ENCODE results near the gene NINJ2. TPM values are rescaled to one million over a fixed set of nuclear protein-coding genes. Genes with fewer than 3 reads are reported as not detected.

The NINJ2 gene
- total RNA-seq, 4 donors from 2014 or later = 7.6 to 20.9 (median 12.6) TPM

- no peaks in the 10 kb centered on the region for H3K27me3 ChIP-seq
- no peak overlapping the region for H3K27ac ChIP-seq
- no peaks in the 10 kb centered on the region for H3K9me3 ChIP-seq
- no peak for DNase-seq (ENCODE audit: low spot score in 2 of 2)
- TF ChIP-seq POLR2AphosphoS5 (IDR thresholded peaks at IDR 0.05) = no peak
- TF ChIP-seq, protein P1, sequence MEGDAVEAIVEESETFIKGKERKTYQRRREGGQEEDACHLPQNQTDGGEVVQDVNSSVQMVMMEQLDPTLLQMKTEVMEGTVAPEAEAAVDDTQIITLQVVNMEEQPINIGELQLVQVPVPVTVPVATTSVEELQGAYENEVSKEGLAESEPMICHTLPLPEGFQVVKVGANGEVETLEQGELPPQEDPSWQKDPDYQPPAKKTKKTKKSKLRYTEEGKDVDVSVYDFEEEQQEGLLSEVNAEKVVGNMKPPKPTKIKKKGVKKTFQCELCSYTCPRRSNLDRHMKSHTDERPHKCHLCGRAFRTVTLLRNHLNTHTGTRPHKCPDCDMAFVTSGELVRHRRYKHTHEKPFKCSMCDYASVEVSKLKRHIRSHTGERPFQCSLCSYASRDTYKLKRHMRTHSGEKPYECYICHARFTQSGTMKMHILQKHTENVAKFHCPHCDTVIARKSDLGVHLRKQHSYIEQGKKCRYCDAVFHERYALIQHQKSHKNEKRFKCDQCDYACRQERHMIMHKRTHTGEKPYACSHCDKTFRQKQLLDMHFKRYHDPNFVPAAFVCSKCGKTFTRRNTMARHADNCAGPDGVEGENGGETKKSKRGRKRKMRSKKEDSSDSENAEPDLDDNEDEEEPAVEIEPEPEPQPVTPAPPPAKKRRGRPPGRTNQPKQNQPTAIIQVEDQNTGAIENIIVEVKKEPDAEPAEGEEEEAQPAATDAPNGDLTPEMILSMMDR (IDR thresholded peaks at IDR 0.05) = no peak
- no peak for TF ChIP-seq EP300 (IDR thresholded peaks at IDR 0.05)
- no peak for TF ChIP-seq POLR2A (IDR thresholded peaks at IDR 0.05)
- H3K4me1 ChIP-seq = peaks cover 9% of the 10 kb centered on the region
- WGBS = 76% methylated on average over 1 of the region's 1 CpG
- H3K4me3 ChIP-seq = no peak overlapping the region
- no peaks in the 10 kb centered on the region for H3K36me3 ChIP-seq
These were observed 4.8 kb upstream of the NINJ2 start for GRCh38 chr12:668090-668481.

DNA sequence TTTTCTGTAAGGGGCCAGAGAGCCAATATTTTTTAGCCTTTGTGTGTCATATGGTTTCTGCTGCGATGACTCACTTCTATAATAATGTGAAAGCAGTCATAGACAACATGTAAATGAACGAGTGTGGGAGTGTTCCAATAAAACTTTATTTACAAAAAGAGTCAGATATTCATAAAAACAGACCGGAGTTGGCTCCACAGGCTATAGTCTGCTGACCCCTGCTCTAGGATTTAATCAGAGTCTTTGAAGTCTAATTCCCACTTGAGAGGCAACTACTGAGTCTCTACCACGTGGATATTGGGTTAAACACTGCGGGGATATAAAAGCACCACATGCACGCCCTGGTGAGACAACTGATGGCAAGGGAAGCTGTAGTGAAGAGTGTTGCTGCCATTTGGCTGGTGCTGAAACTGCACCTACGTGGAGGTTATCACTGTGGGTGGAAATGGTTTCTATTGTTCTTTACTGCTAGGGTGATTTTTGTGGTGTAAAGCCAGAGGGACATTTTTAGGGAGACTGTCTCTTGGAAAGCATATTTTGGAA lies 3.6 kb upstream of the NINJ2 start:
- Histone ChIP-seq H3K27ac (no peak overlapping the region), H3K27me3 (no peaks in the 10 kb centered on the region), H3K4me1 (peaks cover 21% of the 10 kb centered on the region), H3K4me3 (no peak overlapping the region), H3K36me3 (no peaks in the 10 kb centered on the region), H3K9me3 (no peaks in the 10 kb centered on the region)
- TF ChIP-seq POLR2A (IDR thresholded peaks at IDR 0.05) = no peak
- TF ChIP-seq, protein P1 (IDR thresholded peaks at IDR 0.05) = no peak
- no peak for TF ChIP-seq POLR2AphosphoS5 (IDR thresholded peaks at IDR 0.05)
- TF ChIP-seq EP300 (IDR thresholded peaks at IDR 0.05) = no peak
- no peak for DNase-seq (ENCODE audit: low spot score in 2 of 2)
- WGBS = 69% methylated on average over 7 of the region's 7 CpGs

GRCh38 chr12:666066-666465 lies 2.8 kb upstream of the NINJ2 start:
- no peak for TF ChIP-seq EP300 (IDR thresholded peaks at IDR 0.05)
- TF ChIP-seq, protein P1 (IDR thresholded peaks at IDR 0.05) = no peak
- TF ChIP-seq POLR2A (IDR thresholded peaks at IDR 0.05) = no peak
- TF ChIP-seq POLR2AphosphoS5 (IDR thresholded peaks at IDR 0.05) = no peak
- H3K4me3 ChIP-seq = no peak overlapping the region
- 59% methylated on average over 2 of the region's 2 CpGs for WGBS

GRCh38 chr12:664779-665092 lies 1.5 kb upstream of the NINJ2 start:
- H3K9me3 ChIP-seq = no peaks in the 10 kb centered on the region
- peaks cover 22% of the 10 kb centered on the region for H3K4me1 ChIP-seq
- 97% methylated on average over 5 of the region's 5 CpGs for WGBS
- no peaks in the 10 kb centered on the region for H3K27me3 ChIP-seq
- TF ChIP-seq POLR2AphosphoS5 (IDR thresholded peaks at IDR 0.05) (no peak), EP300 (IDR thresholded peaks at IDR 0.05) (no peak), POLR2A (IDR thresholded peaks at IDR 0.05) (no peak)
- TF ChIP-seq, protein P1 (IDR thresholded peaks at IDR 0.05) = no peak
- no peak overlapping the region for H3K4me3 ChIP-seq
- H3K36me3 ChIP-seq = no peaks in the 10 kb centered on the region
- no peak for DNase-seq (ENCODE audit: low spot score in 2 of 2)
- H3K27ac ChIP-seq = no peak overlapping the region

More at GRCh38 chr12:666066-666465, 2.8 kb upstream of the NINJ2 start:
- Histone ChIP-seq H3K36me3 (no peaks in the 10 kb centered on the region), H3K27me3 (no peaks in the 10 kb centered on the region), H3K9me3 (no peaks in the 10 kb centered on the region), H3K27ac (no peak overlapping the region), H3K4me1 (peaks cover 22% of the 10 kb centered on the region)
- DNase-seq (ENCODE audit: low spot score in 2 of 2) = no peak

- no peak for DNase-seq (ENCODE audit: low spot score in 2 of 2)
- TF ChIP-seq POLR2A (IDR thresholded peaks at IDR 0.05) (no peak), EP300 (IDR thresholded peaks at IDR 0.05) (no peak), POLR2AphosphoS5 (IDR thresholded peaks at IDR 0.05) (no peak)
- TF ChIP-seq, protein P1 (IDR thresholded peaks at IDR 0.05) = no peak
- Histone ChIP-seq H3K36me3 (no peaks in the 10 kb centered on the region), H3K4me3 (no peak overlapping the region), H3K27ac (no peak overlapping the region), H3K4me1 (peaks cover 22% of the 10 kb centered on the region), H3K27me3 (no peaks in the 10 kb centered on the region), H3K9me3 (no peaks in the 10 kb centered on the region)
- WGBS = 70% methylated on average over 13 of the region's 13 CpGs
These were observed 982 bp upstream of the NINJ2 start for GRCh38 chr12:664075-664778.
